K562 (cell line): Measurements from ENCODE around the gene MDM4. TPM values are rescaled to one million over a fixed set of nuclear protein-coding genes. Genes with fewer than 3 reads are reported as not detected.

Experiments
- HIVEP1 ChIP-seq: fragments of 250-450 bp; sonication (Bioruptor Pico); IDR thresholded peaks from 2 replicates; pipeline ENCODE4 v1.4.0; 2020; ENCODE audit warnings: mild to moderate bottlenecking
- HNRNPK ChIP-seq: fragments of 200-400 bp; formaldehyde crosslinking; IDR thresholded peaks from one replicate; pipeline ENCODE4 v1.6.1; 2018; ENCODE audit warnings: mild to moderate bottlenecking, low read depth, low read length; ENCODE audit not compliant: poor library complexity, severe bottlenecking
- HNRNPLL ChIP-seq: fragments of 200-400 bp; formaldehyde crosslinking; IDR thresholded peaks from 2 replicates; pipeline ENCODE4 v1.6.1; 2017; ENCODE audit warnings: low read length, low read depth, mild to moderate bottlenecking; ENCODE audit not compliant: poor library complexity, severe bottlenecking
- NR4A1 ChIP-seq, 2 experiments: fragments of 250-450 bp in 1 of 2; fragments of 450-650 bp in 1 of 2; sonication (Bioruptor Pico) in 1 of 2; IDR thresholded peaks; 2 replicates each; pipeline versions ENCODE4 v1.4.0 to v1.6.1; 2016 to 2020; ENCODE audit warnings: mild to moderate bottlenecking in 2 of 2, missing compliant biosample characterization in 1 of 2, missing genetic modification characterization in 1 of 2, moderate library complexity in 1 of 2
- PHB2 ChIP-seq: fragments of 450-650 bp; IDR thresholded peaks from 2 replicates; pipeline ENCODE4 v1.6.1; 2017; ENCODE audit warnings: low read depth
- PHTF2 ChIP-seq: fragments of 250-450 bp; sonication (Bioruptor Pico); IDR thresholded peaks from 2 replicates; pipeline ENCODE4 v1.5.0; 2021; ENCODE audit warnings: mild to moderate bottlenecking
- RAD21 ChIP-seq, 2 experiments: fragments of 250-450 bp in 1 of 2; fragments of 450-650 bp in 1 of 2; sonication (Bioruptor Pico) in 1 of 2; formaldehyde crosslinking in 1 of 2; IDR thresholded peaks in 1 of 2; conservative IDR thresholded peaks in 1 of 2; 2 replicates each; pipeline versions ENCODE4 v1.4.0 to v1.8.0; 2020 to 2022; ENCODE audit warnings: mild to moderate bottlenecking in 2 of 2, moderate library complexity in 1 of 2
- SETDB1 ChIP-seq: IDR thresholded peaks from one replicate; pipeline ENCODE4 v1.6.1; 2012; ENCODE audit warnings: low read length, control low read depth, inconsistent platforms
- TEAD1 ChIP-seq, 2 experiments: fragments of 450-650 bp in 1 of 2; sonication (generic) in 1 of 2; formaldehyde crosslinking; IDR thresholded peaks; 2 replicates each; pipeline versions ENCODE4 v1.4.0 to v1.8.0; 2020 to 2022; ENCODE audit warnings: mild to moderate bottlenecking in 2 of 2, missing genetic modification reagents in 1 of 2
- ZNF311 ChIP-seq: fragments of 250-450 bp; sonication (Bioruptor Pico); IDR thresholded peaks from 2 replicates; pipeline ENCODE4 v1.4.0; 2020; ENCODE audit warnings: mild to moderate bottlenecking, moderate library complexity
- ZNF766 ChIP-seq: fragments of 200-800 bp; sonication (Bioruptor generic); conservative IDR thresholded peaks from 2 replicates; pipeline ENCODE4 v1.6.1; 2016; ENCODE audit warnings: missing genetic modification characterization, missing compliant biosample characterization
- polyA plus RNA-seq, 8 experiments: library from polyadenylated mRNA; depleted of rRNA in 4 of 8; stranded (reverse) in 5 of 8; unstranded in 3 of 8; fragments of >200 nt; fragmentation: Nextera tagmentation in 2 of 8; fragmentation: Illumina TruSeq in 1 of 8; extraction: Ambion mirVana in 2 of 8; extraction: Trizol in 1 of 8; gene quantifications; 2 replicates each; pipeline versions ENCODE4 v1.2.1 to v1.2.3, GENCODE V29; 2011 to 2014; ENCODE audit warnings: inconsistent platforms in 1 of 8, missing spikeins in 1 of 8
- total RNA-seq, 7 experiments: library from RNA; depleted of rRNA in 6 of 7; stranded (reverse); fragments of >200 nt in 6 of 7; fragmentation: Illumina TruSeq in 2 of 7; extraction: Trizol in 2 of 7; gene quantifications; 2 replicates each; pipeline versions ENCODE4 v1.2.1 to v1.2.3, GENCODE V29; 2011 to 2021; ENCODE audit warnings: low replicate concordance in 1 of 7
- TF ChIP-seq, protein P1 (sequence below): fragments of 250-450 bp; sonication (Bioruptor Pico); IDR thresholded peaks from 2 replicates; pipeline ENCODE4 v1.4.0; 2020
- TF ChIP-seq, protein P2 (sequence below): fragments of 450-650 bp; formaldehyde crosslinking; IDR thresholded peaks from 2 replicates; pipeline ENCODE4 v1.4.0; 2020; ENCODE audit warnings: mild to moderate bottlenecking
- TF ChIP-seq, protein P3 (sequence below): sonication (generic); formaldehyde crosslinking; IDR thresholded peaks from 2 replicates; pipeline ENCODE4 v1.8.0; 2023; ENCODE audit warnings: mild to moderate bottlenecking, missing genetic modification reagents

MDM4 gene
- total and polyA plus RNA-seq, 9 of the 15 experiments (the other 6 are each of a cell fraction or from before 2014, with no cell fraction given): 3.3 to 61.7 (median 21.2) TPM

GRCh38 chr1:204494281-204495077 is 21.7 kb upstream of the MDM4 start, which contains the start of gene PIK3C2B (continued):
- TF ChIP-seq, protein P1, sequence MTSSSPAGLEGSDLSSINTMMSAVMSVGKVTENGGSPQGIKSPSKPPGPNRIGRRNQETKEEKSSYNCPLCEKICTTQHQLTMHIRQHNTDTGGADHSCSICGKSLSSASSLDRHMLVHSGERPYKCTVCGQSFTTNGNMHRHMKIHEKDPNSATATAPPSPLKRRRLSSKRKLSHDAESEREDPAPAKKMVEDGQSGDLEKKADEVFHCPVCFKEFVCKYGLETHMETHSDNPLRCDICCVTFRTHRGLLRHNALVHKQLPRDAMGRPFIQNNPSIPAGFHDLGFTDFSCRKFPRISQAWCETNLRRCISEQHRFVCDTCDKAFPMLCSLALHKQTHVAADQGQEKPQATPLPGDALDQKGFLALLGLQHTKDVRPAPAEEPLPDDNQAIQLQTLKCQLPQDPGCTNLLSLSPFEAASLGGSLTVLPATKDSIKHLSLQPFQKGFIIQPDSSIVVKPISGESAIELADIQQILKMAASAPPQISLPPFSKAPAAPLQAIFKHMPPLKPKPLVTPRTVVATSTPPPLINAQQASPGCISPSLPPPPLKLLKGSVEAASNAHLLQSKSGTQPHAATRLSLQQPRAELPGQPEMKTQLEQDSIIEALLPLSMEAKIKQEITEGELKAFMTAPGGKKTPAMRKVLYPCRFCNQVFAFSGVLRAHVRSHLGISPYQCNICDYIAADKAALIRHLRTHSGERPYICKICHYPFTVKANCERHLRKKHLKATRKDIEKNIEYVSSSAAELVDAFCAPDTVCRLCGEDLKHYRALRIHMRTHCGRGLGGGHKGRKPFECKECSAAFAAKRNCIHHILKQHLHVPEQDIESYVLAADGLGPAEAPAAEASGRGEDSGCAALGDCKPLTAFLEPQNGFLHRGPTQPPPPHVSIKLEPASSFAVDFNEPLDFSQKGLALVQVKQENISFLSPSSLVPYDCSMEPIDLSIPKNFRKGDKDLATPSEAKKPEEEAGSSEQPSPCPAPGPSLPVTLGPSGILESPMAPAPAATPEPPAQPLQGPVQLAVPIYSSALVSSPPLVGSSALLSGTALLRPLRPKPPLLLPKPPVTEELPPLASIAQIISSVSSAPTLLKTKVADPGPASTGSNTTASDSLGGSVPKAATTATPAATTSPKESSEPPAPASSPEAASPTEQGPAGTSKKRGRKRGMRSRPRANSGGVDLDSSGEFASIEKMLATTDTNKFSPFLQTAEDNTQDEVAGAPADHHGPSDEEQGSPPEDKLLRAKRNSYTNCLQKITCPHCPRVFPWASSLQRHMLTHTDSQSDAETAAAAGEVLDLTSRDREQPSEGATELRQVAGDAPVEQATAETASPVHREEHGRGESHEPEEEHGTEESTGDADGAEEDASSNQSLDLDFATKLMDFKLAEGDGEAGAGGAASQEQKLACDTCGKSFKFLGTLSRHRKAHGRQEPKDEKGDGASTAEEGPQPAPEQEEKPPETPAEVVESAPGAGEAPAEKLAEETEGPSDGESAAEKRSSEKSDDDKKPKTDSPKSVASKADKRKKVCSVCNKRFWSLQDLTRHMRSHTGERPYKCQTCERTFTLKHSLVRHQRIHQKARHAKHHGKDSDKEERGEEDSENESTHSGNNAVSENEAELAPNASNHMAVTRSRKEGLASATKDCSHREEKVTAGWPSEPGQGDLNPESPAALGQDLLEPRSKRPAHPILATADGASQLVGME (CRISPR knock-in tag): peak; percentile 49; the same call in 1 of the 2 replicates
- TF ChIP-seq NR4A1 (CRISPR knock-in tag; IDR thresholded peaks at IDR 0.05) (peak; percentile 78; the same call in 1 of the 2 replicates), NR4A1 (tag; IDR thresholded peaks at IDR 0.05) (0 out of 2 replicates have a peak, but pooled peaks have one; percentile 17), TEAD1 (CRISPR knock-in tag; IDR thresholded peaks at IDR 0.05) (peak; percentile 11 to 86; a peak in 3 of 4 replicates), ZNF311 (CRISPR knock-in tag) (no peak), ZNF766 (CRISPR knock-in tag) (0 out of 2 replicates have a peak, but pooled peaks have one; percentile 61), SETDB1 (no peak), PHB2 (no peak), HNRNPLL (peak; percentile 66), HIVEP1 (CRISPR knock-in tag) (peak; percentile 20; the same call in 1 of the 2 replicates), RAD21 (CRISPR knock-in tag; conservative IDR thresholded peaks at IDR 0.05 in 1 of 2, IDR thresholded peaks at IDR 0.05 in 1 of 2) (peak; percentile 79 to 81), PHTF2 (CRISPR knock-in tag) (no peak), HNRNPK (peak; percentile 96)
- TF ChIP-seq, protein P2, sequence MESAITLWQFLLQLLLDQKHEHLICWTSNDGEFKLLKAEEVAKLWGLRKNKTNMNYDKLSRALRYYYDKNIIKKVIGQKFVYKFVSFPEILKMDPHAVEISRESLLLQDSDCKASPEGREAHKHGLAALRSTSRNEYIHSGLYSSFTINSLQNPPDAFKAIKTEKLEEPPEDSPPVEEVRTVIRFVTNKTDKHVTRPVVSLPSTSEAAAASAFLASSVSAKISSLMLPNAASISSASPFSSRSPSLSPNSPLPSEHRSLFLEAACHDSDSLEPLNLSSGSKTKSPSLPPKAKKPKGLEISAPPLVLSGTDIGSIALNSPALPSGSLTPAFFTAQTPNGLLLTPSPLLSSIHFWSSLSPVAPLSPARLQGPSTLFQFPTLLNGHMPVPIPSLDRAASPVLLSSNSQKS (CRISPR knock-in tag): no peak
- TF ChIP-seq, protein P3, sequence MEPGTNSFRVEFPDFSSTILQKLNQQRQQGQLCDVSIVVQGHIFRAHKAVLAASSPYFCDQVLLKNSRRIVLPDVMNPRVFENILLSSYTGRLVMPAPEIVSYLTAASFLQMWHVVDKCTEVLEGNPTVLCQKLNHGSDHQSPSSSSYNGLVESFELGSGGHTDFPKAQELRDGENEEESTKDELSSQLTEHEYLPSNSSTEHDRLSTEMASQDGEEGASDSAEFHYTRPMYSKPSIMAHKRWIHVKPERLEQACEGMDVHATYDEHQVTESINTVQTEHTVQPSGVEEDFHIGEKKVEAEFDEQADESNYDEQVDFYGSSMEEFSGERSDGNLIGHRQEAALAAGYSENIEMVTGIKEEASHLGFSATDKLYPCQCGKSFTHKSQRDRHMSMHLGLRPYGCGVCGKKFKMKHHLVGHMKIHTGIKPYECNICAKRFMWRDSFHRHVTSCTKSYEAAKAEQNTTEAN (CRISPR knock-in tag): no peak
